GM10266 (cell line): ENCODE data around the gene INO80E.

ENCODE experiments used
- DNase-seq: peaks from one replicate; pipeline ENCODE4 v3.0.0; 2012; ENCODE audit errors: extremely low spot score
- CTCF ChIP-seq: IDR thresholded peaks from 2 replicates; pipeline ENCODE4 v1.5.1; 2012; ENCODE audit warnings: mild to moderate bottlenecking, low read depth; ENCODE audit not compliant: control insufficient read depth, insufficient read depth; ENCODE audit errors: missing control alignments

Gene INO80E

GRCh38 chr16:30003670-30004423, 7.8 kb downstream of the INO80E start:
- DNase-seq: no peak
- TF ChIP-seq CTCF: no peak

GRCh38 chr16:30004424-30004776, 8.4 kb downstream of the INO80E start:
- no peak for TF ChIP-seq CTCF
- DNase-seq: no peak

- peak; percentile 45 for DNase-seq
- TF ChIP-seq CTCF: no peak
Observed at GRCh38 chr16:30004811-30005242, 8.8 kb downstream of the INO80E start.

GRCh38 chr16:30005341-30006094, 9.5 kb downstream of the INO80E start:
- DNase-seq: peak; percentile 85
- TF ChIP-seq CTCF: peak; percentile 72

- no peak for TF ChIP-seq CTCF
- DNase-seq: no peak
Observed at GRCh38 chr16:30006095-30006473, 10.0 kb downstream of the INO80E start.

- TF ChIP-seq CTCF: no peak
- DNase-seq: no peak
Observed at GRCh38 chr16:30006659-30007377, 10.8 kb downstream of the INO80E start.
